Liver (tissue), 9 donors: ENCODE results near the gene CDH4. TPM values are rescaled to one million over a fixed set of nuclear protein-coding genes. Genes with fewer than 3 reads are reported as not detected.

Source experiments
- DNase-seq: peaks from one replicate; pipeline ENCODE4 v3.0.0-alpha.2; 2017; ENCODE audit warnings: low spot score
- H3K27ac ChIP-seq, 2 donors: one replicate each; pipeline ENCODE4 v1.7.0; 2013; ENCODE audit warnings: inconsistent platforms in 2 of 2, low read length in 2 of 2, control low read depth in 1 of 2, low read depth in 1 of 2, mild to moderate bottlenecking in 1 of 2
- H3K27me3 ChIP-seq, 4 donors: one replicate each; pipeline versions ENCODE4 v1.6.1 to v1.7.0; 2013; ENCODE audit warnings: low read length in 3 of 4, inconsistent platforms in 1 of 4, mild to moderate bottlenecking in 1 of 4, moderate library complexity in 1 of 4; ENCODE audit not compliant: control insufficient read depth in 4 of 4, insufficient read depth in 4 of 4
- H3K36me3 ChIP-seq, 4 donors: one replicate each; pipeline versions ENCODE4 v1.6.1 to v1.7.0; 2013; ENCODE audit warnings: low read length in 3 of 4, mild to moderate bottlenecking in 3 of 4, low read depth in 1 of 4, moderate library complexity in 1 of 4; ENCODE audit not compliant: control insufficient read depth in 4 of 4, insufficient read depth in 3 of 4
- H3K4me1 ChIP-seq, 4 donors: one replicate each; pipeline versions ENCODE4 v1.6.1 to v1.7.0; 2013; ENCODE audit warnings: low read length in 3 of 4, mild to moderate bottlenecking in 3 of 4, moderate library complexity in 1 of 4; ENCODE audit not compliant: control insufficient read depth in 4 of 4, insufficient read depth in 4 of 4
- H3K4me3 ChIP-seq, 3 donors: one replicate each; pipeline versions ENCODE4 v1.6.1 to v1.7.0; 2013; ENCODE audit warnings: low read length in 3 of 3, control low read depth in 1 of 3, low read depth in 1 of 3, mild to moderate bottlenecking in 1 of 3
- H3K9ac ChIP-seq, 2 donors: one replicate each; pipeline ENCODE4 v1.7.0; 2013; ENCODE audit warnings: low read length in 2 of 2, mild to moderate bottlenecking in 2 of 2, moderate library complexity in 2 of 2, control low read depth in 1 of 2, low read depth in 1 of 2
- H3K9me3 ChIP-seq, 4 donors: one replicate each; pipeline versions ENCODE4 v1.6.1 to v1.7.0; 2013; ENCODE audit warnings: low read length in 3 of 4; ENCODE audit not compliant: control insufficient read depth in 4 of 4
- EGR1 ChIP-seq, 2 donors: IDR thresholded peaks; 2 replicates each; pipeline ENCODE4 v1.6.1; 2016 to 2018; ENCODE audit warnings: antibody characterized with exemption in 2 of 2, low read depth in 2 of 2
- FOXA1 ChIP-seq: IDR thresholded peaks from 2 replicates; pipeline ENCODE4 v1.6.1; 2016; ENCODE audit warnings: antibody characterized with exemption
- GABPA ChIP-seq, 2 donors: IDR thresholded peaks in 1 of 2; conservative IDR thresholded peaks in 1 of 2; 2 replicates each; pipeline ENCODE4 v1.6.1; 2016; ENCODE audit warnings: antibody characterized with exemption in 2 of 2, mild to moderate bottlenecking in 1 of 2, moderate library complexity in 1 of 2
- HNF4A ChIP-seq, 2 donors: conservative IDR thresholded peaks; 2 replicates each; pipeline ENCODE4 v1.6.1; 2016; ENCODE audit warnings: antibody characterized with exemption in 2 of 2, mild to moderate bottlenecking in 2 of 2
- HNF4G ChIP-seq: IDR thresholded peaks from 2 replicates; pipeline ENCODE4 v1.6.1; 2016; ENCODE audit warnings: antibody characterized with exemption
- JUND ChIP-seq, 2 donors: IDR thresholded peaks; 2 replicates each; pipeline ENCODE4 v1.6.1; 2016; ENCODE audit warnings: antibody characterized with exemption in 2 of 2
- NR2F2 ChIP-seq: IDR thresholded peaks from 2 replicates; pipeline ENCODE4 v1.6.1; 2016; ENCODE audit warnings: antibody characterized with exemption
- RAD21 ChIP-seq, 2 donors: IDR thresholded peaks; 2 replicates each; pipeline ENCODE4 v1.6.1; 2016; ENCODE audit warnings: antibody characterized with exemption in 2 of 2, mild to moderate bottlenecking in 2 of 2
- RXRA ChIP-seq, 2 donors: IDR thresholded peaks; 2 replicates each; pipeline ENCODE4 v1.6.1; 2017 to 2018; ENCODE audit warnings: antibody characterized with exemption in 2 of 2, mild to moderate bottlenecking in 1 of 2
- SP1 ChIP-seq: IDR thresholded peaks from 2 replicates; pipeline ENCODE4 v1.6.1; 2018; ENCODE audit warnings: antibody characterized with exemption, mild to moderate bottlenecking
- TAF1 ChIP-seq: conservative IDR thresholded peaks from 2 replicates; pipeline ENCODE4 v1.6.1; 2016; ENCODE audit warnings: antibody characterized with exemption, mild to moderate bottlenecking
- YY1 ChIP-seq: IDR thresholded peaks from 2 replicates; pipeline ENCODE4 v1.6.1; 2016; ENCODE audit warnings: antibody characterized with exemption, mild to moderate bottlenecking
- WGBS: extraction: QIAGEN DNeasy Blood & Tissue Kit; methylation state at CpG from one replicate; pipeline ENCODE4 v1.1.7; 2013; 5-methylcytosine and 5-hydroxymethylcytosine counted together
- polyA plus RNA-seq, 2 donors: library from polyadenylated mRNA; stranded (reverse) in 1 of 2; unstranded in 1 of 2; fragments of 200-250 nt in 1 of 2; fragments of >200 nt in 1 of 2; fragmentation: Nextera tagmentation in 1 of 2; extraction: Ambion mirVana in 1 of 2; gene quantifications; one replicate each; pipeline versions ENCODE4 v1.2.1 to v1.2.3, GENCODE V29; 2013 to 2015
- total RNA-seq, 2 donors: library from RNA; depleted of rRNA; stranded (reverse); fragments of >200 nt; gene quantifications; one replicate each; pipeline ENCODE4 v1.2.3, GENCODE V29; 2014
- TF ChIP-seq, protein P1 (sequence below): IDR thresholded peaks from 2 replicates; pipeline ENCODE4 v1.6.1; 2016; ENCODE audit warnings: antibody characterized with exemption
- TF ChIP-seq, protein P2 (sequence below): fragments of 150-350 bp; IDR thresholded peaks from 2 replicates; pipeline ENCODE4 v1.5.1; 2017; ENCODE audit warnings: improper control_type of control experiment, low read depth, low read length; ENCODE audit not compliant: missing input control
- TF ChIP-seq, protein P3 (sequence below): IDR thresholded peaks from 2 replicates; pipeline ENCODE4 v1.6.1; 2016; ENCODE audit warnings: antibody characterized with exemption
- TF ChIP-seq, protein P4 (sequence below): IDR thresholded peaks from 2 replicates; pipeline ENCODE4 v1.6.1; 2016; ENCODE audit warnings: antibody characterized with exemption
- TF ChIP-seq, protein P5 (sequence below): IDR thresholded peaks from 2 replicates; pipeline ENCODE4 v1.6.1; 2016; ENCODE audit warnings: antibody characterized with exemption, mild to moderate bottlenecking
- donor health status: healthy.
- donor health status: healthy.
- donor health status: healthy.
- donor health status: healthy.
- donor health status: healthy.

CDH4 gene
- total and polyA plus RNA-seq, 4 donors = 0.03 to 0.25 (median 0.19) TPM; not detected in 1

DNA sequence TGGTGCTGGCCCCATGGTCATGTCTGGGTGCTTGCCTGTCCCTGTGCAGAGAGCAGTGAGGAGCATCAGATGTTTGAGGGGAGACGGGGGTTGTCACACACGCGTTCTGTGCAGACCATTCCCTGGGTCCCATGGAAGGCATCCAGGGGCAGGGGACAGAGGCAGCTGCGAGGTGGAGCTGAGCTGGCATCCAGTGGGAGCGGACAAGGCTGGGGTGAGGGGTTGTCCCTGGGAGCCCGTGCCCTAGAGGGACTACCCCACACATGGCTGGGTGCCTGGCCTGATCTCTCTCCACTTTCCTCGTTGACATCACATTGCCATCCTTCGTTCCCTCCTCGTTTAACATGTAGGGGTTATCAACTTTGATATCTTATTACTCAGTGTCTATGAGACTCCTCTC lies 331.3 kb downstream of the CDH4 start:
- no peaks in the 10 kb centered on the region for H3K9me3 ChIP-seq
- 77% methylated on average over 9 of the region's 9 CpGs for WGBS

DNA sequence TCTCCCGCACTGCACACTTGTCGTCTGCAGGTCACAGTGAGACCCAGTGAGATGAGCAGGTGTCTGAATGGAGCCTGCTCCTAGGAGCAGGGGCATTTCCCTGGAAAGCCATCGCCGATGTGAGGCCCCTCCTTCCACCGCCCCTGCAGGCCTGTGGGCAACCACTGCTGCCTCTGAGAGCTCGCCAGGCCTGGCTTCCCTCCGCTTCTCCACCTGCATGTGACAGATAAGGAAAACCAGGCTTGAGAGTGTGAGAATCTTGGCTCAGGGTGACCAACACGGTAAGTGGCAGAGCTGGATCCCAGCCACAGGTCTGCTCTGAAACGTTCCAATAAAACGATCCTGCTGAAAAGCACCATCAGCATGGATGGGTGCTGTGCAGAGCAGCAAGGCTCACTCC lies 332.8 kb downstream of the CDH4 start:
- no peaks in the 10 kb centered on the region for H3K36me3 ChIP-seq
- no peak overlapping the region for H3K9ac ChIP-seq
- no peak overlapping the region for H3K27ac ChIP-seq
- no peaks in the 10 kb centered on the region for H3K27me3 ChIP-seq
- WGBS = 35% methylated on average over 10 of the region's 10 CpGs
- TF ChIP-seq TAF1 (no peak), YY1 (no peak), EGR1 (IDR thresholded peaks at IDR 0.05; ENCODE audit: low read depth in 2 of 2) (no peak), SP1 (no peak), JUND (IDR thresholded peaks at IDR 0.05) (no peak)
- TF ChIP-seq, protein P1, sequence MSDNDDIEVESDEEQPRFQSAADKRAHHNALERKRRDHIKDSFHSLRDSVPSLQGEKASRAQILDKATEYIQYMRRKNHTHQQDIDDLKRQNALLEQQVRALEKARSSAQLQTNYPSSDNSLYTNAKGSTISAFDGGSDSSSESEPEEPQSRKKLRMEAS = no peak
- TF ChIP-seq, protein P2, sequence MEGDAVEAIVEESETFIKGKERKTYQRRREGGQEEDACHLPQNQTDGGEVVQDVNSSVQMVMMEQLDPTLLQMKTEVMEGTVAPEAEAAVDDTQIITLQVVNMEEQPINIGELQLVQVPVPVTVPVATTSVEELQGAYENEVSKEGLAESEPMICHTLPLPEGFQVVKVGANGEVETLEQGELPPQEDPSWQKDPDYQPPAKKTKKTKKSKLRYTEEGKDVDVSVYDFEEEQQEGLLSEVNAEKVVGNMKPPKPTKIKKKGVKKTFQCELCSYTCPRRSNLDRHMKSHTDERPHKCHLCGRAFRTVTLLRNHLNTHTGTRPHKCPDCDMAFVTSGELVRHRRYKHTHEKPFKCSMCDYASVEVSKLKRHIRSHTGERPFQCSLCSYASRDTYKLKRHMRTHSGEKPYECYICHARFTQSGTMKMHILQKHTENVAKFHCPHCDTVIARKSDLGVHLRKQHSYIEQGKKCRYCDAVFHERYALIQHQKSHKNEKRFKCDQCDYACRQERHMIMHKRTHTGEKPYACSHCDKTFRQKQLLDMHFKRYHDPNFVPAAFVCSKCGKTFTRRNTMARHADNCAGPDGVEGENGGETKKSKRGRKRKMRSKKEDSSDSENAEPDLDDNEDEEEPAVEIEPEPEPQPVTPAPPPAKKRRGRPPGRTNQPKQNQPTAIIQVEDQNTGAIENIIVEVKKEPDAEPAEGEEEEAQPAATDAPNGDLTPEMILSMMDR = no peak
- H3K4me1 ChIP-seq = no peaks in the 10 kb centered on the region
- H3K9me3 ChIP-seq = no peaks in the 10 kb centered on the region
- DNase-seq = no peak
- no peak overlapping the region for H3K4me3 ChIP-seq

More for the DNA sequence above, 331.3 kb downstream of the CDH4 start:
- Histone ChIP-seq H3K4me3 (no peak overlapping the region), H3K9ac (no peak overlapping the region), H3K27me3 (no peaks in the 10 kb centered on the region), H3K27ac (no peak overlapping the region), H3K36me3 (no peaks in the 10 kb centered on the region), H3K4me1 (no peaks in the 10 kb centered on the region)
- TF ChIP-seq, protein P3, sequence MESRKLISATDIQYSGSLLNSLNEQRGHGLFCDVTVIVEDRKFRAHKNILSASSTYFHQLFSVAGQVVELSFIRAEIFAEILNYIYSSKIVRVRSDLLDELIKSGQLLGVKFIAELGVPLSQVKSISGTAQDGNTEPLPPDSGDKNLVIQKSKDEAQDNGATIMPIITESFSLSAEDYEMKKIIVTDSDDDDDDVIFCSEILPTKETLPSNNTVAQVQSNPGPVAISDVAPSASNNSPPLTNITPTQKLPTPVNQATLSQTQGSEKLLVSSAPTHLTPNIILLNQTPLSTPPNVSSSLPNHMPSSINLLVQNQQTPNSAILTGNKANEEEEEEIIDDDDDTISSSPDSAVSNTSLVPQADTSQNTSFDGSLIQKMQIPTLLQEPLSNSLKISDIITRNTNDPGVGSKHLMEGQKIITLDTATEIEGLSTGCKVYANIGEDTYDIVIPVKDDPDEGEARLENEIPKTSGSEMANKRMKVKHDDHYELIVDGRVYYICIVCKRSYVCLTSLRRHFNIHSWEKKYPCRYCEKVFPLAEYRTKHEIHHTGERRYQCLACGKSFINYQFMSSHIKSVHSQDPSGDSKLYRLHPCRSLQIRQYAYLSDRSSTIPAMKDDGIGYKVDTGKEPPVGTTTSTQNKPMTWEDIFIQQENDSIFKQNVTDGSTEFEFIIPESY = no peak
- TF ChIP-seq, protein P4, sequence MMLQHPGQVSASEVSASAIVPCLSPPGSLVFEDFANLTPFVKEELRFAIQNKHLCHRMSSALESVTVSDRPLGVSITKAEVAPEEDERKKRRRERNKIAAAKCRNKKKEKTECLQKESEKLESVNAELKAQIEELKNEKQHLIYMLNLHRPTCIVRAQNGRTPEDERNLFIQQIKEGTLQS = no peak
- no peak for TF ChIP-seq TAF1
- no peak for TF ChIP-seq NR2F2
- no peak for TF ChIP-seq GABPA (IDR thresholded peaks at IDR 0.05 in 1 of 2, conservative IDR thresholded peaks at IDR 0.05 in 1 of 2)
- TF ChIP-seq FOXA1 = no peak
- no peak for TF ChIP-seq JUND (IDR thresholded peaks at IDR 0.05)
- TF ChIP-seq, protein P5, sequence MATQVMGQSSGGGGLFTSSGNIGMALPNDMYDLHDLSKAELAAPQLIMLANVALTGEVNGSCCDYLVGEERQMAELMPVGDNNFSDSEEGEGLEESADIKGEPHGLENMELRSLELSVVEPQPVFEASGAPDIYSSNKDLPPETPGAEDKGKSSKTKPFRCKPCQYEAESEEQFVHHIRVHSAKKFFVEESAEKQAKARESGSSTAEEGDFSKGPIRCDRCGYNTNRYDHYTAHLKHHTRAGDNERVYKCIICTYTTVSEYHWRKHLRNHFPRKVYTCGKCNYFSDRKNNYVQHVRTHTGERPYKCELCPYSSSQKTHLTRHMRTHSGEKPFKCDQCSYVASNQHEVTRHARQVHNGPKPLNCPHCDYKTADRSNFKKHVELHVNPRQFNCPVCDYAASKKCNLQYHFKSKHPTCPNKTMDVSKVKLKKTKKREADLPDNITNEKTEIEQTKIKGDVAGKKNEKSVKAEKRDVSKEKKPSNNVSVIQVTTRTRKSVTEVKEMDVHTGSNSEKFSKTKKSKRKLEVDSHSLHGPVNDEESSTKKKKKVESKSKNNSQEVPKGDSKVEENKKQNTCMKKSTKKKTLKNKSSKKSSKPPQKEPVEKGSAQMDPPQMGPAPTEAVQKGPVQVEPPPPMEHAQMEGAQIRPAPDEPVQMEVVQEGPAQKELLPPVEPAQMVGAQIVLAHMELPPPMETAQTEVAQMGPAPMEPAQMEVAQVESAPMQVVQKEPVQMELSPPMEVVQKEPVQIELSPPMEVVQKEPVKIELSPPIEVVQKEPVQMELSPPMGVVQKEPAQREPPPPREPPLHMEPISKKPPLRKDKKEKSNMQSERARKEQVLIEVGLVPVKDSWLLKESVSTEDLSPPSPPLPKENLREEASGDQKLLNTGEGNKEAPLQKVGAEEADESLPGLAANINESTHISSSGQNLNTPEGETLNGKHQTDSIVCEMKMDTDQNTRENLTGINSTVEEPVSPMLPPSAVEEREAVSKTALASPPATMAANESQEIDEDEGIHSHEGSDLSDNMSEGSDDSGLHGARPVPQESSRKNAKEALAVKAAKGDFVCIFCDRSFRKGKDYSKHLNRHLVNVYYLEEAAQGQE = no peak
- no peak for TF ChIP-seq HNF4A (conservative IDR thresholded peaks at IDR 0.05)
- TF ChIP-seq, protein P2 = no peak
- no peak for TF ChIP-seq RXRA (IDR thresholded peaks at IDR 0.05)
- TF ChIP-seq SP1 = no peak
- no peak for TF ChIP-seq HNF4G
- TF ChIP-seq, protein P1 = no peak
- no peak for TF ChIP-seq RAD21 (IDR thresholded peaks at IDR 0.05)
- DNase-seq = no peak
